HL-60 (cell line): ENCODE results near the gene GPC5.

Experiments
- DNase-seq, 2 experiments: peaks; one replicate each; pipeline ENCODE4 v3.0.0-alpha.2; 2010 to 2020; ENCODE audit warnings: low read depth in 1 of 2, low spot score in 1 of 2
- H3K27ac ChIP-seq: fragments of 250-450 bp; sonication (Bioruptor Pico); replicated peaks from 2 replicates; pipeline ENCODE4 v1.5.1; 2020; ENCODE audit warnings: mild to moderate bottlenecking, moderate library complexity
- H3K27me3 ChIP-seq: fragments of 250-450 bp; sonication (Bioruptor Pico); 2 replicates; pipeline ENCODE4 v1.5.1; 2021; ENCODE audit warnings: mild to moderate bottlenecking, moderate library complexity; ENCODE audit not compliant: insufficient read depth, poor library complexity, severe bottlenecking
- H3K4me3 ChIP-seq: replicated peaks from 2 replicates; pipeline ENCODE4 v1.5.1; 2011; ENCODE audit warnings: mild to moderate bottlenecking, control low read depth, low read length; ENCODE audit not compliant: insufficient read depth
- CTCF ChIP-seq: IDR thresholded peaks from one replicate; pipeline ENCODE4 v1.5.1; 2011; ENCODE audit warnings: low read length, control low read depth, inconsistent platforms; ENCODE audit not compliant: insufficient read depth
- GABPA ChIP-seq: IDR thresholded peaks from 2 replicates; pipeline ENCODE4 v1.6.1; 2012; ENCODE audit warnings: low read depth
- POLR2AphosphoS5 ChIP-seq: IDR thresholded peaks from 2 replicates; pipeline ENCODE4 v1.6.1; 2012; ENCODE audit warnings: low read depth
- REST ChIP-seq: IDR thresholded peaks from 2 replicates; pipeline ENCODE4 v1.6.1; 2012; ENCODE audit warnings: low read depth; ENCODE audit not compliant: insufficient replicate concordance
- SPI1 ChIP-seq: IDR thresholded peaks from 2 replicates; pipeline ENCODE4 v1.6.1; 2012; ENCODE audit warnings: low read depth, mild to moderate bottlenecking, borderline replicate concordance

GPC5 gene

GRCh38 chr13:92670096-92670495, 1271.7 kb downstream of the GPC5 start:
- DNase-seq, result no peak
- no peak for TF ChIP-seq POLR2AphosphoS5
- TF ChIP-seq CTCF, result no peak
- no peak for TF ChIP-seq REST
- no peak for TF ChIP-seq SPI1
- TF ChIP-seq GABPA, result no peak
- H3K27ac ChIP-seq, result no peak overlapping the region
- no peak overlapping the region for H3K4me3 ChIP-seq
- no peaks in the 10 kb centered on the region for H3K27me3 ChIP-seq

GRCh38 chr13:92671821-92672220, 1273.4 kb downstream of the GPC5 start:
- no peak for DNase-seq
- TF ChIP-seq POLR2AphosphoS5 (no peak), CTCF (no peak), REST (no peak), GABPA (no peak), SPI1 (no peak)
- H3K4me3 ChIP-seq, result no peak overlapping the region
- H3K27ac ChIP-seq, result no peak overlapping the region
- no peaks in the 10 kb centered on the region for H3K27me3 ChIP-seq

GRCh38 chr13:92676246-92676645, 1277.8 kb downstream of the GPC5 start:
- H3K27me3 ChIP-seq, result no peaks in the 10 kb centered on the region
- DNase-seq, result no peak
- H3K4me3 ChIP-seq, result no peak overlapping the region
- TF ChIP-seq GABPA (no peak), REST (no peak), POLR2AphosphoS5 (no peak), CTCF (no peak), SPI1 (no peak)
- no peak overlapping the region for H3K27ac ChIP-seq
